Vagina (tissue), 2 donors: Measurements from ENCODE around the gene RAB34. TPM values are rescaled to one million over a fixed set of nuclear protein-coding genes. Genes with fewer than 3 reads are reported as not detected.

Experiments used
- DNase-seq, 2 donors: peaks; one replicate each; pipeline ENCODE4 v3.0.0-alpha.2; 2017; ENCODE audit errors: extremely low spot score in 2 of 2
- H3K27ac ChIP-seq: fragments of 200-600 bp; sonication (generic); one replicate; pipeline ENCODE4 v1.5.1; 2019
- H3K27me3 ChIP-seq: fragments of 200-600 bp; sonication (generic); one replicate; pipeline ENCODE4 v1.5.1; 2019
- H3K36me3 ChIP-seq, 2 donors: fragments of 200-600 bp; sonication (generic); one replicate each; pipeline ENCODE4 v1.5.1; 2017 to 2019
- H3K4me1 ChIP-seq: fragments of 200-600 bp; sonication (generic); one replicate; pipeline ENCODE4 v1.5.1; 2019
- H3K4me3 ChIP-seq, 2 donors: fragments of 200-600 bp; sonication (generic); 1 replicate in 1 of 2; 2 replicates in 1 of 2; pipeline ENCODE4 v1.5.1; 2016 to 2019
- H3K9me3 ChIP-seq: fragments of 200-600 bp; sonication (generic); one replicate; pipeline ENCODE4 v1.5.1; 2019
- CTCF ChIP-seq, 3 experiments: fragments of 450-650 bp in 2 of 3; fragments of 200-600 bp in 1 of 3; sonication (generic) in 1 of 3; IDR thresholded peaks; one replicate each; pipeline ENCODE4 v1.5.1; 2017 to 2019; ENCODE audit warnings: antibody characterized with exemption in 3 of 3, mild to moderate bottlenecking in 2 of 3, moderate library complexity in 2 of 3
- POLR2A ChIP-seq, 2 donors: fragments of 450-650 bp; IDR thresholded peaks; one replicate each; pipeline ENCODE4 v1.6.1; 2017; ENCODE audit warnings: antibody characterized with exemption in 2 of 2, mild to moderate bottlenecking in 2 of 2, moderate library complexity in 2 of 2
- POLR2AphosphoS5 ChIP-seq, 2 donors: sonication (generic); formaldehyde crosslinking; IDR thresholded peaks; one replicate each; pipeline ENCODE4 v1.9.0; 2017; ENCODE audit warnings: antibody characterized with exemption in 2 of 2, mild to moderate bottlenecking in 2 of 2, low read depth in 1 of 2; ENCODE audit not compliant: insufficient read depth in 1 of 2
- intact Hi-C: fragments of 100-400 bp; cut with DNase I; formaldehyde crosslinking; loops from one replicate; pipeline ENCODE4 v1.15.1; 2023
- small RNA-seq: library from RNA; depleted of rRNA; stranded (forward); fragments of <200 nt; gene quantifications from one replicate; pipeline ENCODE3, GENCODE V24; 2016
- total RNA-seq: library from RNA; depleted of rRNA; stranded (reverse); fragments of >200 nt; gene quantifications from one replicate; pipeline ENCODE4 v1.2.3, GENCODE V29; 2016

Gene RAB34
- total RNA-seq, 1 donor from 2014 or later: 195 TPM

- intact Hi-C loops: no loop called here
- no peaks in the 10 kb centered on the region for H3K9me3 ChIP-seq
Measured at GRCh38 chr17:28675490-28675889, 42.2 kb downstream of the RAB34 start.

DNA sequence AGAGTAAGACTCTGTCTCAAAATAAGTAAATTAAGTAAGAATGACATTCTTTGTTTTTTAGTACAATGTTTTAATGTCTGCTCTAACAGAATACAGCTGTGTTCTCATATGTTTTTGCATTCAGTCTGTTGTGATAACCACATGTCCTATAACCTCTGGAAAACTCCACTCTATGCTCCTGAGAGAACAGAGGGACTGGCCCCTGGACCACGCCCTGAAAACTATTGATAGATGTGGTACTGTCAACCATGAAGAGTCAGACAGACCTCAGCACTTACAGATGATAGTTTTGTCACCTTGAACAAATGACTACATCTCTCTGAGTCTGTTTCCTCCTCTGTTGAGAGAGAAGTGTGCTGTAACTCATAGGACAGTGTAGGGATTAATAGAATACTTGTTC, 47.8 kb downstream of the RAB34 start:
- DNase-seq: no peak
- Histone ChIP-seq H3K9me3 (no peaks in the 10 kb centered on the region), H3K4me3 (no peak overlapping the region), H3K27me3 (no peaks in the 10 kb centered on the region), H3K36me3 (peaks cover 0 to 65% of the 10 kb centered on the region in 2 donors), H3K27ac (no peak overlapping the region), H3K4me1 (peaks cover 29% of the 10 kb centered on the region)
- TF ChIP-seq POLR2A (IDR thresholded peaks at IDR 0.05): no peak
- no peak for TF ChIP-seq CTCF (IDR thresholded peaks at IDR 0.05)
- TF ChIP-seq POLR2AphosphoS5 (IDR thresholded peaks at IDR 0.05; ENCODE audit: insufficient read depth in 1 of 2, low read depth in 1 of 2): no peak
- intact Hi-C loops: no loop called here

More at GRCh38 chr17:28675490-28675889, 42.2 kb downstream of the RAB34 start:
- Histone ChIP-seq H3K36me3 (peaks cover 4 to 99% of the 10 kb centered on the region in 2 donors), H3K4me3 (no peak overlapping the region), H3K4me1 (no peaks in the 10 kb centered on the region), H3K27me3 (no peaks in the 10 kb centered on the region), H3K27ac (no peak overlapping the region)
- no peak for DNase-seq
- TF ChIP-seq CTCF (IDR thresholded peaks at IDR 0.05) (no peak), POLR2AphosphoS5 (IDR thresholded peaks at IDR 0.05; ENCODE audit: insufficient read depth in 1 of 2, low read depth in 1 of 2) (no peak), POLR2A (IDR thresholded peaks at IDR 0.05) (no peak)

DNA sequence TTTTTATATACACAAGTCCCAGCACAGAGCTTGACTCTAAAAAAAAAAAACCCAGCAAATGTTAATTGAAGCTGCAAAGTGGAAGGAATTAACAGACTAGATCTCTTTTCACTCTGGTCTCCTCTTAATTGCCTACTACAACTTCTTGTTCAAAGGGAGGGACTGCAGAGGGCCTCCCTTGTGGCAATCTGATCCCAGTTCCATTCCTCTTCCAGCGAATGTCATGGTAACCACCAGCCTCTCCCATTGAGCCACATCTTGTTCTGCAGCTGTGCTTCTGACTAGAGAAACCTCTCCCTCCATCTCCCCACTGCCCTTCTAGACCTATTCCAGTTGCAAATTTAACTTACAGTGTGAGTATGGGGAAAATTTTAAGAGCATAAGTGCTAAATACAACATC, 49.8 kb downstream of the RAB34 start:
- intact Hi-C loops: no loop called here
- Histone ChIP-seq H3K9me3 (no peaks in the 10 kb centered on the region), H3K27ac (no peak overlapping the region), H3K4me3 (no peak overlapping the region), H3K4me1 (peaks cover 50% of the 10 kb centered on the region), H3K36me3 (peaks cover 0 to 52% of the 10 kb centered on the region in 2 donors), H3K27me3 (no peaks in the 10 kb centered on the region)
- DNase-seq: no peak
- TF ChIP-seq POLR2A (IDR thresholded peaks at IDR 0.05): no peak
- no peak for TF ChIP-seq POLR2AphosphoS5 (IDR thresholded peaks at IDR 0.05; ENCODE audit: insufficient read depth in 1 of 2, low read depth in 1 of 2)
- no peak for TF ChIP-seq CTCF (IDR thresholded peaks at IDR 0.05)

GRCh38 chr17:28665994-28666393, 51.7 kb downstream of the RAB34 start:
- no peak for TF ChIP-seq POLR2AphosphoS5 (IDR thresholded peaks at IDR 0.05; ENCODE audit: insufficient read depth in 1 of 2, low read depth in 1 of 2)
- no peak for TF ChIP-seq CTCF (IDR thresholded peaks at IDR 0.05)
- Histone ChIP-seq H3K27ac (no peak overlapping the region), H3K27me3 (no peaks in the 10 kb centered on the region), H3K36me3 (peaks cover 0 to 35% of the 10 kb centered on the region in 2 donors), H3K4me3 (no peak overlapping the region), H3K9me3 (no peaks in the 10 kb centered on the region), H3K4me1 (peaks cover 59% of the 10 kb centered on the region)
- intact Hi-C loops: no loop called here
- no peak for DNase-seq

Small RNA genes within 50 kb of the gene (small RNA-seq; reads per million reads assigned to genes)
- gene SNORD42A (not detected), gene SNORD42B (not detected), gene SNORD4A (not detected), gene SNORD4B (not detected)

Other genes with a start within 250 kb of the RAB34 start
- not detected for gene SLC13A2, start 244.2 kb downstream of the RAB34 start, total RNA-seq
- 3.4 TPM for gene FOXN1, start 211.5 kb downstream of the RAB34 start, total RNA-seq
- 38.1 TPM for gene UNC119, start 165.2 kb downstream of the RAB34 start, total RNA-seq
- 22.8 TPM for gene PIGS, start 146.3 kb downstream of the RAB34 start, total RNA-seq
- gene ALDOC, start 141.0 kb downstream of the RAB34 start, total RNA-seq: 20.1 TPM
- 8.3 TPM for gene SPAG5, start 118.8 kb downstream of the RAB34 start, total RNA-seq
- gene RSKR, start 103.7 kb downstream of the RAB34 start, total RNA-seq: 21.6 TPM
- gene BLTP2, start 72.7 kb downstream of the RAB34 start, total RNA-seq: 65.6 TPM
- 33.1 TPM for gene SDF2, start 56.0 kb downstream of the RAB34 start, total RNA-seq
- gene SUPT6H, start 55.7 kb downstream of the RAB34 start, total RNA-seq: 89.6 TPM
- gene PROCA1, start 6.0 kb downstream of the RAB34 start, total RNA-seq: 1.5 TPM
- gene RPL23A, start 2.1 kb upstream of the RAB34 start, total RNA-seq: 600 TPM
- 2.9 TPM for gene TLCD1, start 8.4 kb upstream of the RAB34 start, total RNA-seq
- 0.98 TPM for gene NEK8, start 10.9 kb upstream of the RAB34 start, total RNA-seq
- gene TRAF4, start 26.1 kb upstream of the RAB34 start, total RNA-seq: 26.5 TPM
- gene FAM222B, start 124.9 kb upstream of the RAB34 start, total RNA-seq: 14.2 TPM
- 44.9 TPM for gene ERAL1, start 137.1 kb upstream of the RAB34 start, total RNA-seq
- gene FLOT2, start 179.9 kb upstream of the RAB34 start, total RNA-seq: 56.2 TPM
- gene DHRS13, start 185.2 kb upstream of the RAB34 start, total RNA-seq: 11.8 TPM
- 54.5 TPM for gene PHF12, start 233.7 kb upstream of the RAB34 start, total RNA-seq